ENCODE data around the gene SESN2.

DNA sequence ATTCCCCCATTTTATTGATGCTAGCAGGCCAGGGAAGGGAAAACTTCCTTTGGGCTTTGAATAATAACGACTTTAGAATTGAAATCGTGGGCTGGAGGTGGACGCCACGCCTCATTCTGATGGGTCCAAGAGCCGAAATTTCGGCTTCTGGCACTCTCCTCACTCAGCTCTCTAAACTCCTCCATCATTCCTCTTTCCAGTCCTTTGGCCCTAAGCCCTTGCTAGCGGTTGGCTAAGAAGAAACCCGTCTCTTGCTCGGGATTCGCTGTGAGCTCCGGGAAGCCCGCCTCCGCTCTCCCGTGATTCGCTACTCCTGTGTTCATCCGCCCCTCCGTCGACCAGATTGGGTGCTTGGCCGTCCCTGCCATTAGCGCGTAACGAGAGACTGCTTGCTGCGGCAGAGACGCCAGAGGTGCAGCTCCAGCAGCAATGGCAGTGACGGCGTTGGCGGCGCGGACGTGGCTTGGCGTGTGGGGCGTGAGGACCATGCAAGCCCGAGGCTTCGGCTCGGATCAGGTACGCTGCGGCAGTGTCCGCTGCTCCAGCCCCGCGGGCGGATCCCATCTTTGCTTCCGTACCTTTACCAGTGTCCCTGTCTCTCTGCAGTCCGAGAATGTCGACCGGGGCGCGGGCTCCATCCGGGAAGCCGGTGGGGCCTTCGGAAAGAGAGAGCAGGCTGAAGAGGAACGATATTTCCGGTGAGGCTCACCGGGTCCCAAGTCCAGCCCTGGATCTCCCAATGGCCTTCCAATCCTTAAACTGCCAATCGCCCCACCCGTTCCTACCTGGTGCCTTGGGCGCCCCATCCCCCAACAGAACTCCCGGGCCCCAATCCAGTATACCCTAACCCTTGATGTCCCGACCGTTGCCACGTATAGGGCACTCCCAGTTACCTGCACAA lies 23.3 kb upstream of the SESN2 start, which contains the start of gene ATP5IF1:
- TF ChIP-seq, protein P1, sequence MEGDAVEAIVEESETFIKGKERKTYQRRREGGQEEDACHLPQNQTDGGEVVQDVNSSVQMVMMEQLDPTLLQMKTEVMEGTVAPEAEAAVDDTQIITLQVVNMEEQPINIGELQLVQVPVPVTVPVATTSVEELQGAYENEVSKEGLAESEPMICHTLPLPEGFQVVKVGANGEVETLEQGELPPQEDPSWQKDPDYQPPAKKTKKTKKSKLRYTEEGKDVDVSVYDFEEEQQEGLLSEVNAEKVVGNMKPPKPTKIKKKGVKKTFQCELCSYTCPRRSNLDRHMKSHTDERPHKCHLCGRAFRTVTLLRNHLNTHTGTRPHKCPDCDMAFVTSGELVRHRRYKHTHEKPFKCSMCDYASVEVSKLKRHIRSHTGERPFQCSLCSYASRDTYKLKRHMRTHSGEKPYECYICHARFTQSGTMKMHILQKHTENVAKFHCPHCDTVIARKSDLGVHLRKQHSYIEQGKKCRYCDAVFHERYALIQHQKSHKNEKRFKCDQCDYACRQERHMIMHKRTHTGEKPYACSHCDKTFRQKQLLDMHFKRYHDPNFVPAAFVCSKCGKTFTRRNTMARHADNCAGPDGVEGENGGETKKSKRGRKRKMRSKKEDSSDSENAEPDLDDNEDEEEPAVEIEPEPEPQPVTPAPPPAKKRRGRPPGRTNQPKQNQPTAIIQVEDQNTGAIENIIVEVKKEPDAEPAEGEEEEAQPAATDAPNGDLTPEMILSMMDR (IDR thresholded peaks at IDR 0.05), result peak in 1 of 4 experiments; percentile 18
- TF ChIP-seq POLR2AphosphoS5 (IDR thresholded peaks at IDR 0.05) (peak; percentile 99), POLR2A (IDR thresholded peaks at IDR 0.05) (peak; percentile 97)

Data from prostate gland (tissue), 2 donors.